Keratinocyte (primary cell): Measurements from ENCODE around the gene CNN1. TPM values are rescaled to one million over a fixed set of nuclear protein-coding genes. Genes with fewer than 3 reads are reported as not detected.
A peak's percentile ranks its signal among the peaks of the same experiment; 100 is the strongest.

Source experiments
- DNase-seq: peaks from one replicate; pipeline ENCODE4 v3.0.0-alpha.2; 2011; ENCODE audit warnings: low read depth, missing footprints, low spot score
- FAIRE-seq: peaks from 2 replicates; lab custom pipeline; 2011; peaks lifted over from hg19 to GRCh38; lab: Jason Lieb, UNC
- H2AFZ ChIP-seq: 2 replicates; pipeline ENCODE4 v1.6.0; 2012; ENCODE audit warnings: low read length, control low read depth, inconsistent platforms; ENCODE audit not compliant: control insufficient read depth
- H3K27ac ChIP-seq: 2 replicates; pipeline ENCODE4 v1.5.1; 2011; ENCODE audit warnings: low read length; ENCODE audit not compliant: control insufficient read depth, insufficient read depth
- H3K27me3 ChIP-seq: 3 replicates; pipeline ENCODE4 v1.6.0; 2011; ENCODE audit warnings: low read length; ENCODE audit not compliant: control insufficient read depth, insufficient read depth; ENCODE audit errors: extremely low read depth
- H3K36me3 ChIP-seq, 2 experiments: 2 replicates in 1 of 2; 3 replicates in 1 of 2; pipeline ENCODE4 v1.5.1; 2011; ENCODE audit warnings: low read length in 2 of 2, mild to moderate bottlenecking in 1 of 2; ENCODE audit not compliant: control insufficient read depth in 2 of 2, insufficient read depth in 2 of 2; ENCODE audit errors: extremely low read depth in 1 of 2
- H3K4me1 ChIP-seq: 3 replicates; pipeline ENCODE4 v1.5.1; 2011; ENCODE audit warnings: low read length; ENCODE audit not compliant: control insufficient read depth, insufficient read depth; ENCODE audit errors: extremely low read depth
- H3K4me2 ChIP-seq: 3 replicates; pipeline ENCODE4 v1.6.0; 2011; ENCODE audit warnings: low read depth, low read length; ENCODE audit not compliant: control insufficient read depth, insufficient read depth; ENCODE audit errors: extremely low read depth
- H3K4me3 ChIP-seq, 3 experiments: fragments of 200-600 bp in 1 of 3; sonication (generic) in 1 of 3; 2 replicates in 2 of 3; 3 replicates in 1 of 3; pipeline ENCODE4 v1.5.1; 2011 to 2016; ENCODE audit warnings: low read length in 3 of 3, mild to moderate bottlenecking in 3 of 3, control low read depth in 2 of 3, inconsistent platforms in 1 of 3, low read depth in 1 of 3, mixed read lengths in 1 of 3, mixed run types in 1 of 3, moderate library complexity in 1 of 3; ENCODE audit not compliant: control insufficient read depth in 2 of 3, insufficient read depth in 2 of 3; ENCODE audit errors: extremely low read depth in 1 of 3
- H3K79me2 ChIP-seq: 2 replicates; pipeline ENCODE4 v1.6.0; 2012; ENCODE audit warnings: low read length; ENCODE audit not compliant: control insufficient read depth, insufficient read depth
- H3K9ac ChIP-seq: 3 replicates; pipeline ENCODE4 v1.6.0; 2011; ENCODE audit warnings: low read length; ENCODE audit not compliant: control insufficient read depth, insufficient read depth; ENCODE audit errors: extremely low read depth
- H3K9me1 ChIP-seq: 3 replicates; pipeline ENCODE4 v1.6.0; 2011; ENCODE audit warnings: low read length; ENCODE audit not compliant: control insufficient read depth, insufficient read depth; ENCODE audit errors: extremely low read depth
- H3K9me3 ChIP-seq: 2 replicates; pipeline ENCODE4 v1.5.1; 2012; ENCODE audit warnings: low read depth, low read length; ENCODE audit not compliant: control insufficient read depth
- H4K20me1 ChIP-seq: 3 replicates; pipeline ENCODE4 v1.6.0; 2011; ENCODE audit warnings: low read length; ENCODE audit not compliant: control insufficient read depth, insufficient read depth; ENCODE audit errors: extremely low read depth
- CTCF ChIP-seq, 3 experiments: IDR thresholded peaks in 1 of 3; conservative IDR thresholded peaks in 1 of 3; optimal IDR thresholded peaks in 1 of 3; 2 replicates in 2 of 3; 3 replicates in 1 of 3; pipeline versions ENCODE3 to v1.5.1; 2011; ENCODE audit warnings: low read length in 3 of 3, mild to moderate bottlenecking in 3 of 3, moderate library complexity in 2 of 3, control low read depth in 1 of 3, inconsistent platforms in 1 of 3; ENCODE audit not compliant: insufficient read depth in 2 of 3; ENCODE audit errors: extremely low read depth in 1 of 3
- EZH2 ChIP-seq: IDR thresholded peaks from one replicate; pipeline ENCODE4 v1.6.1; 2012; ENCODE audit warnings: inconsistent platforms, mild to moderate bottlenecking, low read length, moderate library complexity
- dilution Hi-C: fragments of 300-500 bp; cut with MboI; formaldehyde crosslinking; loops from one replicate; pipeline ENCODE4 v1.7.0; 2020; ENCODE audit warnings: low sequenced_read_pairs; ENCODE audit not compliant: extremely low pct_ligation_motif_present
- polyA plus RNA-seq, 5 experiments: library from polyadenylated mRNA; depleted of rRNA in 3 of 5; stranded (reverse) in 3 of 5; stranded (forward) in 1 of 5; unstranded in 1 of 5; fragments of >200 nt; gene quantifications; 1 replicate in 1 of 5; 2 replicates in 3 of 5; 3 replicates in 1 of 5; pipeline versions ENCODE4 v1.2.1 to v1.2.3, GENCODE V29; 2011 to 2012; ENCODE audit warnings: missing spikeins in 2 of 5, low read depth in 1 of 5, low replicate concordance in 1 of 5

Gene CNN1
- polyA plus RNA-seq, 1 donor (not counting 4 experiments of a cell fraction or from before 2014, with no cell fraction given): not detected

- no peak overlapping the region for H3K9ac ChIP-seq
- H2AFZ ChIP-seq: peak overlapping the region; percentile 35
Measured at GRCh38 chr19:11587975-11588631, 49.5 kb downstream of the CNN1 start.

GRCh38 chr19:11594084-11594483 is 55.4 kb downstream of the CNN1 start:
- TF ChIP-seq CTCF (optimal IDR thresholded peaks at IDR 0.05 in 1 of 3, IDR thresholded peaks at IDR 0.05 in 1 of 3, conservative IDR thresholded peaks at IDR 0.05 in 1 of 3; ENCODE audit: extremely low read depth in 1 of 3, insufficient read depth in 2 of 3, low read length in 3 of 3) (no peak), EZH2 (no peak)
- no peak for DNase-seq
- peaks cover 1 to 4% of the 10 kb centered on the region in 2 experiments for H3K36me3 ChIP-seq
- H2AFZ ChIP-seq: no peak overlapping the region
- no peaks in the 10 kb centered on the region for H3K9me1 ChIP-seq
- no peak overlapping the region for H3K4me3 ChIP-seq
- no peak overlapping the region for H3K27ac ChIP-seq
- no peak overlapping the region for H3K9ac ChIP-seq
- no peaks in the 10 kb centered on the region for H3K27me3 ChIP-seq
- peaks cover 7% of the 10 kb centered on the region for H3K4me1 ChIP-seq
- dilution Hi-C loops: no loop called here
- no peak overlapping the region for H3K4me2 ChIP-seq
- no peaks in the 10 kb centered on the region for H3K9me3 ChIP-seq
- no peaks in the 10 kb centered on the region for H4K20me1 ChIP-seq
- no peak for FAIRE-seq
- H3K79me2 ChIP-seq: peaks cover 18% of the 10 kb centered on the region

More at GRCh38 chr19:11587975-11588631, 49.5 kb downstream of the CNN1 start:
- TF ChIP-seq EZH2 (no peak), CTCF (optimal IDR thresholded peaks at IDR 0.05 in 1 of 3, IDR thresholded peaks at IDR 0.05 in 1 of 3, conservative IDR thresholded peaks at IDR 0.05 in 1 of 3; ENCODE audit: extremely low read depth in 1 of 3, insufficient read depth in 2 of 3, low read length in 3 of 3) (peak in 1 of 3 experiments; percentile 4)
- FAIRE-seq (no peak), DNase-seq (no peak)
- Histone ChIP-seq H3K4me1 (no peaks in the 10 kb centered on the region), H4K20me1 (no peaks in the 10 kb centered on the region), H3K27ac (no peak overlapping the region), H3K9me3 (no peaks in the 10 kb centered on the region), H3K79me2 (no peaks in the 10 kb centered on the region), H3K4me3 (no peak overlapping the region), H3K27me3 (no peaks in the 10 kb centered on the region), H3K4me2 (peak overlapping the region; percentile 31), H3K9me1 (no peaks in the 10 kb centered on the region), H3K36me3 (no peaks in the 10 kb centered on the region)
- dilution Hi-C loops: no loop called here
